HG03439 (cell line): ENCODE results near the gene TLX2.

ENCODE experiments used
- ATAC-seq: cut with Tn5 transposase; IDR thresholded peaks from one replicate; pipeline ENCODE4 v1.9.1; 2021; ENCODE audit warnings: mild to moderate bottlenecking, moderate library complexity; ENCODE audit not compliant: unreplicated experiment

TLX2 gene

GRCh38 chr2:74531666-74532065 is 17.4 kb downstream of the TLX2 start:
- ATAC-seq: no peak

- no peak for ATAC-seq
Observed at GRCh38 chr2:74532222-74532621, 18.0 kb downstream of the TLX2 start.

- no peak for ATAC-seq
Observed at GRCh38 chr2:74533464-74533863, 19.2 kb downstream of the TLX2 start.

- no peak for ATAC-seq
Observed at GRCh38 chr2:74534411-74534810, 20.2 kb downstream of the TLX2 start.

GRCh38 chr2:74535440-74535965 is 21.3 kb downstream of the TLX2 start:
- no peak for ATAC-seq

- no peak for ATAC-seq
Observed at GRCh38 chr2:74536166-74536950, 22.1 kb downstream of the TLX2 start.

GRCh38 chr2:74537140-74537539 is 22.9 kb downstream of the TLX2 start:
- ATAC-seq: no peak

- no peak for ATAC-seq
Observed at GRCh38 chr2:74538881-74539339, 24.7 kb downstream of the TLX2 start.

- no peak for ATAC-seq
Observed at GRCh38 chr2:74540291-74540690, 26.0 kb downstream of the TLX2 start.

- ATAC-seq: no peak
Observed at GRCh38 chr2:74542978-74543377, 28.7 kb downstream of the TLX2 start.

GRCh38 chr2:74544634-74545033 is 30.4 kb downstream of the TLX2 start:
- ATAC-seq: no peak

GRCh38 chr2:74546004-74546403 is 31.8 kb downstream of the TLX2 start:
- no peak for ATAC-seq

GRCh38 chr2:74548285-74548899 is 34.1 kb downstream of the TLX2 start:
- ATAC-seq: no peak

- no peak for ATAC-seq
Observed at GRCh38 chr2:74548900-74549826, 34.9 kb downstream of the TLX2 start.

- no peak for ATAC-seq
Observed at GRCh38 chr2:74550231-74550630, 36.0 kb downstream of the TLX2 start.

- no peak for ATAC-seq
Observed at GRCh38 chr2:74551530-74551929, 37.3 kb downstream of the TLX2 start.

GRCh38 chr2:74551942-74552913 is 38.0 kb downstream of the TLX2 start:
- no peak for ATAC-seq

- no peak for ATAC-seq
Observed at GRCh38 chr2:74552914-74553811, 38.9 kb downstream of the TLX2 start.
